A549 (cell line): Measurements from ENCODE around the gene GPSM1.

Experiments
- CBX8 ChIP-seq: fragments of 200-600 bp; sonication (generic); IDR thresholded peaks from 2 replicates; pipeline ENCODE4 v1.6.1; 2016
- CEBPB ChIP-seq, 2 experiments: fragments of >200 bp in 1 of 2; sonication (Bioruptor Twin) in 1 of 2; formaldehyde crosslinking in 1 of 2; IDR thresholded peaks; 2 replicates each; pipeline ENCODE4 v1.6.1; 2012 to 2016
- CHD2 ChIP-seq: fragments of 150-350 bp; IDR thresholded peaks from 2 replicates; pipeline ENCODE4 v1.6.1; 2014; ENCODE audit warnings: low read length; ENCODE audit not compliant: partially characterized antibody
- EP300 ChIP-seq, 2 experiments: fragments of >200 bp; sonication (Bioruptor Twin); formaldehyde crosslinking; IDR thresholded peaks; 2 replicates in 1 of 2; 3 replicates in 1 of 2; pipeline ENCODE4 v1.6.1; 2016 to 2017
- JUN ChIP-seq, 2 experiments: fragments of >200 bp; sonication (Bioruptor Twin); formaldehyde crosslinking; IDR thresholded peaks; 2 replicates in 1 of 2; 3 replicates in 1 of 2; pipeline ENCODE4 v1.6.1; 2016 to 2017
- POLR2A ChIP-seq: IDR thresholded peaks from 2 replicates; pipeline ENCODE4 v1.6.1; 2012; ENCODE audit warnings: mild to moderate bottlenecking, low read length
- RAD21 ChIP-seq, 2 experiments: fragments of >200 bp in 1 of 2; sonication (Bioruptor Twin) in 1 of 2; formaldehyde crosslinking in 1 of 2; IDR thresholded peaks in 1 of 2; conservative IDR thresholded peaks in 1 of 2; 2 replicates in 1 of 2; 3 replicates in 1 of 2; pipeline ENCODE4 v1.6.1; 2012 to 2018; ENCODE audit warnings: inconsistent platforms in 1 of 2
- ZC3H11A ChIP-seq: fragments of 450-650 bp; IDR thresholded peaks from 2 replicates; pipeline ENCODE4 v1.6.1; 2014; ENCODE audit warnings: antibody characterized with exemption, mild to moderate bottlenecking
- ZFP36 ChIP-seq: fragments of 450-650 bp; IDR thresholded peaks from 2 replicates; pipeline ENCODE4 v1.6.1; 2014; ENCODE audit warnings: borderline replicate concordance; ENCODE audit not compliant: partially characterized antibody
- TF ChIP-seq, protein P1 (sequence below): fragments of 150-350 bp; IDR thresholded peaks from 2 replicates; pipeline ENCODE4 v1.6.1; 2014; ENCODE audit warnings: low read depth, mild to moderate bottlenecking, low read length
- TF ChIP-seq, protein P2 (sequence below): fragments of 450-650 bp; IDR thresholded peaks from 2 replicates; pipeline ENCODE4 v1.6.1; 2014; ENCODE audit warnings: antibody characterized with exemption
- TF ChIP-seq, protein P3 (sequence below): fragments of >200 bp; sonication (Bioruptor Twin); formaldehyde crosslinking; IDR thresholded peaks from 3 replicates; pipeline ENCODE4 v1.5.1; 2016
- TF ChIP-seq, protein P4 (sequence below): IDR thresholded peaks from 2 replicates; pipeline ENCODE4 v1.6.1; 2012; ENCODE audit warnings: low read depth, borderline replicate concordance

DNA sequence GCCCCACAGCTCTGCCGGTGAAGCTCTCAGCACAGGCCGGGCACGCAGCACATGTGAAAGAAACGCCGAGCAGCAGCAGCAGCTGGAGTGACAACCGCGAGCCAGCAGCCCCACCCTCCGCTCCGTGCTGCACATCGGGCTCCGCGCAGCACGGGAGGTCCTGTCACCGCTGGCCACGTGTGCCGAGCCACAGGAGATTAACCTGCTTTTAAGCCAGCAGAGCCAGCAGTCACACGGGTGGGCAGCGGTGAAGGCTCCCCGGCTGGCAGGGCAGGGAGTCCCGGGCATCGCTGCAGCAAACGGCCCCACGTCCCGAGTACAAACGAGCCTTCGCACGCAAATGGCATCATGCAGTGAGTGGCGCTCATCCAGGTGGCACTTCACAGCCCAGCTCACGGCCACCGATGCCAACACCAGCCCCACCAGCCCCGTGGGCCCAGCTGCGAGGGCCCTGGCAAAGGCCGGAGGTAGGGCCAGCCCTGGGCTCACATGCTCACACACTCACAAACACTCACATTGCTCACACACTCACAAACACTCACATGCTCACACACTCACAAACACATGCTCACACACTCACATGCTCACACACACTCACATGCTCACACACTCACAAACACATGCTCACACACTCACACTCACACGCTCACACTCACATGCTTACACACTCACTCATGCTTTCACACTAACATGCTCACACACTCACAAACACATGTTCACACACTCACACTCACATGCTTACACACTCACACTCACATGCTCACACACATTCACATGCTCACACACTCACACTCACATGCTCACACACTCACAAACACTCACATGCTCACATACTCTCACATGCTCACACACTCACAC is 34.5 kb upstream of the GPSM1 start:
- TF ChIP-seq, protein P1, sequence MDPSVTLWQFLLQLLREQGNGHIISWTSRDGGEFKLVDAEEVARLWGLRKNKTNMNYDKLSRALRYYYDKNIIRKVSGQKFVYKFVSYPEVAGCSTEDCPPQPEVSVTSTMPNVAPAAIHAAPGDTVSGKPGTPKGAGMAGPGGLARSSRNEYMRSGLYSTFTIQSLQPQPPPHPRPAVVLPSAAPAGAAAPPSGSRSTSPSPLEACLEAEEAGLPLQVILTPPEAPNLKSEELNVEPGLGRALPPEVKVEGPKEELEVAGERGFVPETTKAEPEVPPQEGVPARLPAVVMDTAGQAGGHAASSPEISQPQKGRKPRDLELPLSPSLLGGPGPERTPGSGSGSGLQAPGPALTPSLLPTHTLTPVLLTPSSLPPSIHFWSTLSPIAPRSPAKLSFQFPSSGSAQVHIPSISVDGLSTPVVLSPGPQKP, result no peak
- TF ChIP-seq EP300 (IDR thresholded peaks at IDR 0.05) (no peak), POLR2A (no peak), CHD2 (no peak), ZC3H11A (no peak), CEBPB (IDR thresholded peaks at IDR 0.05) (no peak), JUN (IDR thresholded peaks at IDR 0.05) (no peak), RAD21 (conservative IDR thresholded peaks at IDR 0.05 in 1 of 2, IDR thresholded peaks at IDR 0.05 in 1 of 2) (no peak), ZFP36 (no peak), CBX8 (no peak)
- TF ChIP-seq, protein P2, sequence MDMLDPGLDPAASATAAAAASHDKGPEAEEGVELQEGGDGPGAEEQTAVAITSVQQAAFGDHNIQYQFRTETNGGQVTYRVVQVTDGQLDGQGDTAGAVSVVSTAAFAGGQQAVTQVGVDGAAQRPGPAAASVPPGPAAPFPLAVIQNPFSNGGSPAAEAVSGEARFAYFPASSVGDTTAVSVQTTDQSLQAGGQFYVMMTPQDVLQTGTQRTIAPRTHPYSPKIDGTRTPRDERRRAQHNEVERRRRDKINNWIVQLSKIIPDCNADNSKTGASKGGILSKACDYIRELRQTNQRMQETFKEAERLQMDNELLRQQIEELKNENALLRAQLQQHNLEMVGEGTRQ, result no peak
- TF ChIP-seq, protein P3, sequence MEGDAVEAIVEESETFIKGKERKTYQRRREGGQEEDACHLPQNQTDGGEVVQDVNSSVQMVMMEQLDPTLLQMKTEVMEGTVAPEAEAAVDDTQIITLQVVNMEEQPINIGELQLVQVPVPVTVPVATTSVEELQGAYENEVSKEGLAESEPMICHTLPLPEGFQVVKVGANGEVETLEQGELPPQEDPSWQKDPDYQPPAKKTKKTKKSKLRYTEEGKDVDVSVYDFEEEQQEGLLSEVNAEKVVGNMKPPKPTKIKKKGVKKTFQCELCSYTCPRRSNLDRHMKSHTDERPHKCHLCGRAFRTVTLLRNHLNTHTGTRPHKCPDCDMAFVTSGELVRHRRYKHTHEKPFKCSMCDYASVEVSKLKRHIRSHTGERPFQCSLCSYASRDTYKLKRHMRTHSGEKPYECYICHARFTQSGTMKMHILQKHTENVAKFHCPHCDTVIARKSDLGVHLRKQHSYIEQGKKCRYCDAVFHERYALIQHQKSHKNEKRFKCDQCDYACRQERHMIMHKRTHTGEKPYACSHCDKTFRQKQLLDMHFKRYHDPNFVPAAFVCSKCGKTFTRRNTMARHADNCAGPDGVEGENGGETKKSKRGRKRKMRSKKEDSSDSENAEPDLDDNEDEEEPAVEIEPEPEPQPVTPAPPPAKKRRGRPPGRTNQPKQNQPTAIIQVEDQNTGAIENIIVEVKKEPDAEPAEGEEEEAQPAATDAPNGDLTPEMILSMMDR, result no peak
- TF ChIP-seq, protein P4, sequence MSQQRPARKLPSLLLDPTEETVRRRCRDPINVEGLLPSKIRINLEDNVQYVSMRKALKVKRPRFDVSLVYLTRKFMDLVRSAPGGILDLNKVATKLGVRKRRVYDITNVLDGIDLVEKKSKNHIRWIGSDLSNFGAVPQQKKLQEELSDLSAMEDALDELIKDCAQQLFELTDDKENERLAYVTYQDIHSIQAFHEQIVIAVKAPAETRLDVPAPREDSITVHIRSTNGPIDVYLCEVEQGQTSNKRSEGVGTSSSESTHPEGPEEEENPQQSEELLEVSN, result no peak
